HK-2 (cell line): ENCODE data around the gene SRP72.

ENCODE experiments used
- DNase-seq: peaks from one replicate; pipeline ENCODE4 v3.0.0-alpha.2; 2018; ENCODE audit not compliant: unreplicated experiment

The SRP72 gene

GRCh38 chr4:56465599-56466295 is 1.7 kb upstream of the SRP72 start:
- peak; percentile 9 for DNase-seq

- DNase-seq, result peak; percentile 56
These were observed 1.1 kb upstream of the SRP72 start for GRCh38 chr4:56466296-56466761.

DNA sequence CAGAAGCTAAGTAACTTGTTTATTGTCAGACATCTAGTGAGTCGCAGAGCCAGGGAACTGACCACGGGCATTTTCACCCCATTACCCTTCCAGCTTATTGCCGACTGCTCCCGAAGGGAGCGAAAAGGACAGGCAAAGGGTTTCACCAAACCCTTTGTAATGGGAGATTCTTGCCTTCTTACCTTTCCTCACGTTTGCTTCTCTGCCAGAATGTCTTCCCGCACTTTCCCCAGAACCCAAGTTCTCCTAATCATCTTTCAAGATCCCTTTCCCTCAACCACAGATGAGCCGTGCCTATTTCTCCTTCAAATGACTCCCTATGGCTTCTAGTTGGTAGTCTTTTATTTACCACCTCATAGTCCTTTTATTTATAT is 520 bp upstream of the SRP72 start:
- DNase-seq, result peak; percentile 17

DNA sequence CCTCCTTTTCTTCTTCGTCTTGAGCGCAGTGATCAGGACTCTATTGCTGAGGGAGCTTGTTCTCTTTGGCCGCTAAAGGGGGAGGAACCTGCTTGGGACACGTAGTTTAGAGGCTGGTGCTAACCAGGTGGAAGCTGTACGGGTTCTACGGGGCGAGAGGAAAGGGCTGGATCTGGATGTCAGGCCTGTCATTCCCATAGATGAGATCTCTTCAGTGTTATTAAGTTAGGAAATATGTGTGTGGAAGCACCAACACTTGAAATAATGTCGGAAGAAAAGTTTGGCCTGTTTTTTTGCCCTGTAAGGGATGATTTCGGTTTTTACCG is 643 bp downstream of the SRP72 start:
- DNase-seq, result peak; percentile 42

DNA sequence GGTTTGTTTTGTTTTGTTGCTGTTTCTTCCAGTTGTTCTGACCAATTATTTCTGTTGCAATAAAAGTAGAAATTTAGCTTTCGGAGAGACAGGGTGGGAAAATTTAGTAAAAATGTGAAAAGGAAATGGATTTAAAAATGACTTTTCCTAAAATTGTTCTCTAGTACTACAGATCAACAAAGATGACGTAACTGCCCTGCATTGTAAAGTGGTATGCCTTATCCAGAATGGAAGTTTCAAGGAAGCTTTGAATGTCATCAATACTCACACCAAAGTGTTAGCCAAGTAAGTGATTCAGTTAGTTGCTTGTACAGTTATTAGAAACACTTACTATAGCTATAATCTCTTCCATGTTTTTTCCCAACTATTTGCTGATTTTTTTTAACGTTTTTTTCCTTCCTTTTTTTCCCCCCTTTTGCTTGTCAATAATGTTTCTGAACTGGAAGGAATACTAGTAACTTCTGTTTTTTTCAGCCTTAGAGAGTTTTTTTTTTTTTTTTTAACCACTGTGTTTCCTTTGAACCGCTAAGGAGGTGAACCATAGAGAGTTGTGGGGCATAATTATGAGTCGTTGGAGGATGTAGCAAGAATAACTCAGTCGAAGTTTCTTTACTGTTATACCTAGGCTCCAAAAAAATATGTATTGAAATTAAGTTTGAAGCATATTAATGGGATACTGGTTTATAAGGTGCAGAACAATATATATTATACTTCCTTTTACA is 2.2 kb downstream of the SRP72 start:
- no peak for DNase-seq

DNA sequence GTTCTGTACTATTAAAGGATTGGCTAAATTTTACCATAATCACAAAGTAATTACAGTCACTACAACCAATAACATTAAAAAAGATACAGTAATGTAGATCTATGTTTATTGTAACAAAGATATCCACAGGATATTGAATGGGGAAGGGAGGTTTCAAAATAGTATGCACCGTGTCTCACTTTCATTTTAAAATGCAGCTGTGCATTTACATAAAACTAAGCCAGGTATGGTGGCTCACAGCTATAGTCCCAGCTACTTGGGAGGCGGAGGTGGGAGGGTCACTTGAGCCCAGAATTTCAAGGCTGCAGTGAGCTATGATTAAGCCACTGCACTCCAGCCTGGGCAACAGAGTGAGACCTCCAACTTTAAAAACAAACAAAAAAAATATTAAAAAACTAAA is 8.5 kb downstream of the SRP72 start:
- DNase-seq, result no peak

DNA sequence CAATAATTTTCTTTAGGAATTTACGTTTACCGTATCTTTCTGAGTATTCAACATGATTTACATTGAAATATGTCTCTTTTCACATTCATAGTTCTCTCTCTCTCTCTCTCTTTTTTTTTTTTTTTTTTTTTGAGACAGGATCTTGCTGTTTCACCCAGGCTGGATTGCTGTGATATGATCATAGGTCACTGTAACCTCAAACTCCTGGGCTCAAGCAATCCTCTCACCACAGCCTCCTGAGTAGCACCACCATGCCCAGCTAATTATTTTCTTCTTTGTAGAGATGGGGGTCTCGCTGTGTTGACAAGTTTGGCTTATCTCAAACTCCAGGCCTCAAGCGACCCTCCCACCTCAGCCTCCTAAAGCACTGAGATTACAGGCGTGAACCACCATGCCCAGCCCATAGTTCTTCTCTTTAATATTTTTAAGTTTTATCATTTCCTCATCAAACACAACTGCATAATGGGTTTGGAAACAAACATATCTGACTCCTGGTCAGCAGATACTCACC is 9.8 kb downstream of the SRP72 start:
- DNase-seq, result no peak

- DNase-seq, result no peak
These were observed 13.3 kb downstream of the SRP72 start for GRCh38 chr4:56480691-56481090.

DNA sequence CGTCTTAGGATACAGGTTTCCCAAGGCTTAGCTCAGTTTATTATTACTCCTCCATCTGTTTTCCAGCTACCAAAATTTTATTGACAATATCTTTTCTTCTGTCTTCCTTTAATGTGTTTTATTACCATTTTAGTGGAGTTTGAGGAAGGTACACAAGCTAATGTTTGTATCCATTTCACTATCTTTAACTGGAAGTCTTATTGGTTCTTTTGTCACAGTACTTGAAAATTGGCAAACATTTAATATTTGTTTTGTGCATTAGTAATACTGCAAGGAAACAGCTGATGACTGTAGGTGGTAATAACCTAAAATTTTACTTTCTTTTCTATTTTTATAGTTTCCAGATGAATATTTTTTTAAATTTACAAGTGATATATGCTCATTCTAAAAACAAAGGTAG is 28.8 kb downstream of the SRP72 start:
- no peak for DNase-seq

- no peak for DNase-seq
These were observed 38.1 kb downstream of the SRP72 start, which contains the start of gene ARL9 for GRCh38 chr4:56505269-56506130. ARL9 (plus strand) TSS chr4:56505791; CDS start chr4:56505863, 72 bp downstream.

DNA sequence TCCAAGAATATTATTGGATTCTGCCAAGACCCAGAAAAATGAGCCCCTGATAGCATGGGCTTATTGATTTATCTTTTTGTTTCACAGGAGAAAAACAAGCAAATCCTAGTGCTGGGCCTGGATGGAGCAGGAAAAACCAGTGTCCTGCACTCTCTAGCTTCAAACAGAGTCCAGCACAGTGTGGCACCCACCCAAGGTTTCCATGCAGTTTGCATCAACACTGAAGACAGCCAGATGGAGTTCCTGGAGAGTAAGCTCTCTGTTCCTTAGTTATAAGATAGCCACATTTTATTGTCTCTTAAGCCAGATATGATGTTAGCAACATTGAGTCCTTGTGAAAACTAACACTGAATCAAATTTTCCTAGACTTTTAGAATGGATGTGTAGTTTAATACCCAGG is 43.7 kb downstream of the SRP72 start:
- DNase-seq, result no peak

- no peak for DNase-seq
These were observed 44.7 kb downstream of the SRP72 start for GRCh38 chr4:56512166-56512565.

DNA sequence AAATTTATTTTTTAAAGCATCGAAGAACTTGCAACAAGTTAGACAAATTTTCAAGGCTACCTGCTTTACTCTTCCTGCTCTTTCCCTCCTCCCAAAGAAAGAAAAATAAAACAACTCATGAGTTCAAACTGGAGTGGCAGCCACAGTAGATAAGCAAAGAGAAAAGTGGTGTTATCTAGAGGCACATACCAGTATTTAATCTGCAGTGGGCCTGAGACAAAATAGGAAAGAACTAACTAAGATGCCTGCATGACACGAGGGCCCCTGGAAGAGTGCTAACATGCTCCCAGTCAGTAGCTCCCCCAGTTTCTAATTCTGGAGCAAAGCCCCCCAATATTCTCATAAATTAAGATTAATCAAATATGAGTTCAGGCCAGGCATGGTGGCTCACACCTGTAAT is 46.1 kb downstream of the SRP72 start:
- DNase-seq, result no peak

- DNase-seq, result peak; percentile 84
These were observed 63.1 kb downstream of the SRP72 start for GRCh38 chr4:56530269-56531148.

DNA sequence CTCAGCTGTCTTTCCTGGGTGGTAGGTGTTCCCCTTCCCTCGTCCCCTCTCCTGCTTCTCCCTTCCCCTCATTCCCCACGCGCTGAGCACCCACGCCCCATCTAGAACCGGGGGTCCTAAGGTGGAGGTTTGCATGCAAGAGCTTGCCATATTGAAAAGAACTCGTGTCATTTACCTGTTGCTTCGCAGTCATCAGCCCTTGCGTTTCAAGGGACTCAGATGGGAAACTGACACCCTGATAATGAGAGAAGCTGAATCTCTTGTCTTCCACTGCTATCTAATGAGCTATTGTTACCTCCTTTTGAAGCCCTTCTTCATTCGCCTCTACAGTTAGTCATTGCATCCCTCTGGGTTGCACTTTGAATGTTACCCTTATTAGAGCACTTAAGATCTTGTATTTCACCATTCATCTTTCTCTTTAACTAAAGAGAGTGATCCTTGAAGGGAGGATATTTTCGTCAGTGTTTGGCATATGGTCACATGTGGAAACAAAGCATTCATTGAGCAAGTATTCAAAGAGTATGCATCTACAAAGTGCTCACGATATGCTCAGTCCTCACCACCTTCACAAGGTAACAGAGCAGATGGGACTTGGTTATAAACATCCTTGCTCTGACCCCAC is 63.8 kb downstream of the SRP72 start:
- DNase-seq, result no peak

DNA sequence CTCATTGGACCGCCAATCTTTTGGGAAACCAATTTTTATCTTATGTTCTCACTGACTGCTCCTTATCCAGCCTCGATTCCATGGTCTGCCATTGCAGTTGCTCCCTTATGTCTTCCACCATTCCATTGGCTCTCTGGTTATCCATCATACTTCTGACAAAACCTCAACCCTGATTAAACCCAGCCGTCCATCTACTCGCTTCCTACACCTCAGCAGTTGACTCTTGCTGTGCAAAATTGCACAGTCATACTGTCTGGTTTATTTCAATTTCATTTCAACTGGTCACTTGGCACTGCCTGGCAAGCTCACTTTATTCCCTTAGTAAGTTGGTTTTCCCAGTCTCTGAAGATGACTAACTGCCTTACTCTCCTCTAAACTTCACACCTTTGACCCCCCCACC is 64.4 kb downstream of the SRP72 start:
- DNase-seq, result no peak

- no peak for DNase-seq
These were observed 64.8 kb downstream of the SRP72 start for GRCh38 chr4:56532239-56532638.

DNA sequence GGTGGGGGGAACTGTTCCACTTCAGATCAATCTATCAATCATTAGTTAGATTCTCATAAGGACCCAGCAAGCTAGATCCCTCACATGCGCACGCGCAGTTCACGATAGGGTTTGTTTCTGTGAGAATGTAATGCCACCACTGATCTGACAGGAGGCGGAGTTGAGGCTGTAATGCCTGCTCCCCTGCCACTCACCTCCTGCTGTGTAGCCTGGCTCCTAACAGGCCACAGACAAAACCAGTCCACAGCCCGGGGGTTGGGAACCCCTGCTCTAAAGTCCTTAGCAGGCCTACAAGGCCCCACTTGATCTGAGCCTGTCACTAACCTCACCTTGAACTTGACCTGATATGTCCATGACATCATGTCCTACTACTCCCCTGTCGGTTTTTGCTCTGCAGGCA is 68.5 kb downstream of the SRP72 start:
- no peak for DNase-seq

GRCh38 chr4:56537147-56537546 is 69.7 kb downstream of the SRP72 start:
- DNase-seq, result no peak

DNA sequence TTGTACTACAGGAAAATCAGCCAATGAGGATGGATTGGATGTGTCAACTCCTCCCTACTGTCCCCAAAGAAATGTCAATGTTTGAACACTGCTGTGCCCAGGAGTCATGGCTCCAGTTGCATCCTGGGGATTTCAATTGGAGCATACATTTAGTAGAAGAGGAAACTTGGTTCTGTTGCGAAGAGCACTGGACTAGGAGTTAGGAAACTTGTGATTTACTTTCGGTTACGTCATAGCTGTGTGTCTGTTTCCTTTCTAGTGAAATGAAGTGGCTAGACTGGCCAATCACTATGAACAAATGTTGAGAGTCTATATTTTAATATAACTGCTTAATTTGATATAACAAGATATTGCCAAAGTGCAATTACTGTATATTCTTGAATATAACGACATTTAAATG is 73.4 kb downstream of the SRP72 start:
- no peak for DNase-seq

DNA sequence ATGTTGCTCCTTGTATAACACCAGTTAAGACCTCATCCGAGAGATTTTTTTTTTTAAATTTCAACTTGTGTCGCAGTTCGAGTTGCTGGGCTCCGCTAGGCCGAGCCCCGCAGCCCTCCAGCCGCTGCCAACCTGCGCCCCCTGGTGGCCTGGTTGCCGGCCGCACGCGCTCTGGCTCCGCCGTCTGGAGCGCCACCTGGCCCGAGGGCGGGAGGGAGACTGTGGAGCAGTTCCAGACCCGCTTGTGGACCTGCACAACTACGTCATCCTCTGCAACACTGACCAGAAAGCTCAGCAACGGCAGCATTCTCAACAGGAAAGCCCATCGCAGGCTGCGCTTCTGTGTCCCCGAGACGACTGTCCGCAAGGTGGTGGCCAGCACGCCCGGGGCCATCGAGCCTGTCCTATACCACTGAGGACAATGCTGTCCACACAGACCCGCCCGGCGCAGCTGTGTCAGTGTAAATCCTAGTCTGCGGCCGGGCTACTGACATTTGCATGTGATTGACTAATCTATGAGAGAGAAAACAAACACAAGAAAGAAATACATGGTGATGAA is 77.2 kb downstream of the SRP72 start:
- DNase-seq, result peak; percentile 94
